GM12875 (cell line): ENCODE results near the gene DYNLT1.

Experiments used
- H3K4me3 ChIP-seq: one replicate; pipeline ENCODE4 v1.5.1; 2011; ENCODE audit warnings: low read depth, low read length, control low read depth
- TF ChIP-seq, protein P1 (sequence below): IDR thresholded peaks from 2 replicates; pipeline ENCODE4 v1.5.1; 2011; ENCODE audit warnings: low read depth, mild to moderate bottlenecking, control low read depth, inconsistent platforms, low read length, moderate library complexity, borderline replicate concordance; ENCODE audit not compliant: insufficient read depth

The DYNLT1 gene

GRCh38 chr6:158669145-158670035, 24.8 kb upstream of the DYNLT1 start:
- TF ChIP-seq, protein P1, sequence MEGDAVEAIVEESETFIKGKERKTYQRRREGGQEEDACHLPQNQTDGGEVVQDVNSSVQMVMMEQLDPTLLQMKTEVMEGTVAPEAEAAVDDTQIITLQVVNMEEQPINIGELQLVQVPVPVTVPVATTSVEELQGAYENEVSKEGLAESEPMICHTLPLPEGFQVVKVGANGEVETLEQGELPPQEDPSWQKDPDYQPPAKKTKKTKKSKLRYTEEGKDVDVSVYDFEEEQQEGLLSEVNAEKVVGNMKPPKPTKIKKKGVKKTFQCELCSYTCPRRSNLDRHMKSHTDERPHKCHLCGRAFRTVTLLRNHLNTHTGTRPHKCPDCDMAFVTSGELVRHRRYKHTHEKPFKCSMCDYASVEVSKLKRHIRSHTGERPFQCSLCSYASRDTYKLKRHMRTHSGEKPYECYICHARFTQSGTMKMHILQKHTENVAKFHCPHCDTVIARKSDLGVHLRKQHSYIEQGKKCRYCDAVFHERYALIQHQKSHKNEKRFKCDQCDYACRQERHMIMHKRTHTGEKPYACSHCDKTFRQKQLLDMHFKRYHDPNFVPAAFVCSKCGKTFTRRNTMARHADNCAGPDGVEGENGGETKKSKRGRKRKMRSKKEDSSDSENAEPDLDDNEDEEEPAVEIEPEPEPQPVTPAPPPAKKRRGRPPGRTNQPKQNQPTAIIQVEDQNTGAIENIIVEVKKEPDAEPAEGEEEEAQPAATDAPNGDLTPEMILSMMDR = no peak
- no peak overlapping the region for H3K4me3 ChIP-seq

GRCh38 chr6:158668707-158669103, 24.2 kb upstream of the DYNLT1 start:
- TF ChIP-seq, protein P1 = no peak
- H3K4me3 ChIP-seq = no peak overlapping the region

GRCh38 chr6:158667360-158667981, 22.9 kb upstream of the DYNLT1 start:
- TF ChIP-seq, protein P1 = no peak
- H3K4me3 ChIP-seq = no peak overlapping the region

GRCh38 chr6:158666628-158667359, 22.3 kb upstream of the DYNLT1 start:
- no peak overlapping the region for H3K4me3 ChIP-seq

GRCh38 chr6:158665332-158665731, 20.8 kb upstream of the DYNLT1 start:
- TF ChIP-seq, protein P1 = no peak
- H3K4me3 ChIP-seq = no peak overlapping the region

More at GRCh38 chr6:158666628-158667359, 22.3 kb upstream of the DYNLT1 start:
- TF ChIP-seq, protein P1 = no peak

DNA sequence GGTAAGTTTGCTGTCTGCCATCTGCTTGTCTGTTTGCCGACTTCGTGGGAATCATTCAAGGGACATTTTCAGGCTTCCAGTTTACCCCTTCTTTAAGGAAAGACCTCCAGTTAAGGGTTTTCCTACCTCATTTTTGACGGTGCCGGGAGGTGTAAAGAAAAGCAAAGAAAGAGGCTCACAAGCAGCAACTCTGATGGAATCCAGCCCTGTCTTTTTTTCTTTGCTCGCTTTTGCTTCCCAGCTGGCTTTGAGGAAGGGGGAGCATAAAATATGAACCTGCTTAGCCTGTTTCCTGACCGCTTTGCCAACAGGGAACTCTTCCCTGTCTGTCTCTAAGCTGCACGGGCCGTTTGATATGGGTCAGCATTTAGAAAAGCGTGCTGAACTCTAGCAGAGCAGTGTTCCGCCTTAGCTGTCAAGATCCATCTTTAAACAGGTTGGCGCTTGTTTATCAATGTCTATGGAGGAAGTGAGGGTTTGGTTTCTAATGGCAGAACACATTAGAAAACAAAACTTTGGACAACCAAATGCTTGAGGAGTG, 19.2 kb upstream of the DYNLT1 start:
- TF ChIP-seq, protein P1 = no peak
- no peak overlapping the region for H3K4me3 ChIP-seq
